Measurements from ENCODE around the gene C4BPB.

GRCh38 chr1:207088161-207088560 lies 499 bp upstream of the C4BPB start:
- TF ChIP-seq CTCF (IDR thresholded peaks at IDR 0.05) (no peak), POLR2AphosphoS5 (IDR thresholded peaks at IDR 0.05) (no peak)
